Endothelial cell of coronary artery (primary cell): ENCODE measurements around the gene IL1A. TPM values are rescaled to one million over a fixed set of nuclear protein-coding genes. Genes with fewer than 3 reads are reported as not detected.

ENCODE experiments used
- total RNA-seq: library from RNA; depleted of rRNA; stranded (reverse); fragments of >200 nt; gene quantifications from 2 replicates; pipeline ENCODE4 v1.2.3, GENCODE V29; 2014

IL1A gene, protein sequence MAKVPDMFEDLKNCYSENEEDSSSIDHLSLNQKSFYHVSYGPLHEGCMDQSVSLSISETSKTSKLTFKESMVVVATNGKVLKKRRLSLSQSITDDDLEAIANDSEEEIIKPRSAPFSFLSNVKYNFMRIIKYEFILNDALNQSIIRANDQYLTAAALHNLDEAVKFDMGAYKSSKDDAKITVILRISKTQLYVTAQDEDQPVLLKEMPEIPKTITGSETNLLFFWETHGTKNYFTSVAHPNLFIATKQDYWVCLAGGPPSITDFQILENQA
- 0.75 and 1.8 TPM in 2 replicates for total RNA-seq

DNA sequence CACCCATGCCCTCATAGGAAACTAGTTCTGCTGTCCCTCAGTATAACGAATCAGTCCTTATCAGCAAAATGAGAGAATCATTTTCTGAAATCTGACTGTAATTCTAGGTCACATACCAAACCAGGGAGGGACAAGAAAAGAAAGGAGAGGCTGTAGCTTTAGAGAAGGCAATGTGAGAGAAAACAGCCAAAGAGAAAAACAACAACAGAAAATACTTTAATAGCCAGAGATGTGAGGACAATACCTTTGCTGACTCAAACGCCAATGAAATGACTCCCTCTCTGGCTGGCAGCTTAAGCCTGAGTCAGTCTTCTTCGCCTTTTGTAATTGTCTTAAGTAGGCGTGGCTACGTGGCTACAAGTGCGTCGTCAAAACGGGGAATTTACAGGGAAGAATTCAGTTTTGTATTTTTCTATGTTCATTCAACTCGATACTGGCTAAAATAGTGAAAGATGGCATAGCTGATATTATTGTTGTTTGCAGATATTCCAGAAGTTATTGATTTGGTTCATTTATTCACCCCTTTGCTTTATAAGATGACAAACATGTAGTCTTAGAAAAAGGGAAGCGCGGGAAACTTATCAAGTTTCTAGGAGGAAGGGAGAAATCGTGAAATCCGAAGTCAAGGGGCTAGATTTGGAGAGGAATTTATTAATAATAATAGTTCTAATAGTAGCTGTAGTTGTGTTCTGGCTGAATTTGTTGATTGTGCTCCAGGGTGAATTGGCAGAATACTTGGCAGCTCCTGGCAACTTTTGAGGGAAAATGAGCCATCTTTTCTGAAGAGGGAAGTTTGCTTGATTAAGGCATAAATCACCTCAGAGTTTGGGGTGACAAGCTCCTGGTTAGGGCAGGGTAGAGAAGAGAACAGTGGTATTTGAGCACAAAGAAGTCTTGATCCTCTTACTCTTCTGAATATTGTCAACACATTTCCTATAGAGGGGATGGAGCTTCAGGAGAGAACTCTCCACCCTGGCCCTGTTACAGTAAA, at the start of gene IL1A:
TSS of gene IL1A (minus strand) at position 295 of the 991 bp plus-strand sequence. CDS start 723 bp downstream, outside the sequence.

DNA sequence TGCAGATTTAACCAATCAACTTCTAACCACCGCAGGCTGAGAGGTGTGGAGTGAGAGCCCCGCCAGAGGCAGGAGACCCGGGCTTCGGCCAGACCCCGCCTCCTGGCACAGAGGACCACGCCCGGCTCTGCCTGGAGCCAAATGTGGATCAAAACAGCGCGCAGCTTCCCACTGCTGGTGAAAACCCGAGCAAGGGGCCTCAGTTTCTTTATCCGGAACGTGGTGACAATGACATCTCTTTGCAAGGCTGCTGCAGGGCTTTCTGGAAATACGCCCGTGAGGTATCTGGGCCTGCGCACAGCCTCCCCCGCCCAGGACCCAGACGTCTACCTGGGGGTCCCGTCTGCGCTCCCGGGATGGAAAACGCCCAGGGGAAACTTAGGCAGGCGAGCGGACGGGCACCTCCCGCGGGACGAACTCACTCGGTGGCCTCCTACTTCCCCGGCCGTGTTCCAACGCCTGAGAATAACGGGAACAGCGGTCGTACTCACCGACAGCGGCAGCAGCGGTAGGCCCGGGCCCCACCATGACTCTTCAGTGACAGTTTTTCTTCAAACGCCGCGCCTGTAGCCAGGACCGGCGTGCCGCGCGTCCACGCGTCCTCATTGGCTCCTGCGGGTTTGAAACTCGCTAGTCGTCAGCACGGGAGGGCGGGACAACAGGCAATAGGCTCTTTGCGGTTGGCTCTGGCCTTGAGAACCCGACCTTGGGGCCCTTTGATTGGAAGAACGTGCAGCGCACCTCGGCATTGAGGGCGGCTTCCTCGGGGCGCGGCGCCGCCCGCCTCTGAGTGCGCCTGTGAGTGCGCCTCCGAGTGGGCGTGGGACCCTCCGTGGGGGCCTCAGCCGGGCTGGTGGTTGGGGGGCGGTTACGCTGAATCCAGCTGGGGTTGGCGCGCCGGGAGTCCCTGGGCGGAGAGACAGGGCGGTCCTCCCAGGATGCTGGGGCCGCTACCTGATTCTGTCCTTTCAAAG, 19.9 kb downstream of the IL1A start, which contains the start of gene CKAP2L:
TSS of gene CKAP2L (minus strand) at position 539 of the 974 bp plus-strand sequence. CDS start at position 528, 11 bp downstream.

Other genes starting within 250 kb of the IL1A start
- gene POLR1B, start 242.0 kb downstream of the IL1A start, total RNA-seq, result 20.6 and 22.1 TPM in 2 replicates
- gene CHCHD5, start 199.9 kb downstream of the IL1A start, total RNA-seq, result 6.8 and 7.1 TPM in 2 replicates
- 69.8 and 85.7 TPM in 2 replicates for gene SLC20A1, start 138.6 kb downstream of the IL1A start, total RNA-seq
- gene NT5DC4, start 63.5 kb downstream of the IL1A start, total RNA-seq, result not detected in 2 replicates
- gene CKAP2L, start 19.9 kb downstream of the IL1A start, total RNA-seq, result 3.0 and 6.8 TPM in 2 replicates
- 8.2 TPM in 1 of 2 replicates, not detected in the other for gene IL1B, start 52.3 kb upstream of the IL1A start, total RNA-seq
- not detected in 2 replicates for gene IL37, start 126.7 kb upstream of the IL1A start, total RNA-seq
- gene IL36G, start 193.5 kb upstream of the IL1A start, total RNA-seq, result not detected in 2 replicates
- 0.09 TPM in 1 of 2 replicates, not detected in the other for gene IL36A, start 221.0 kb upstream of the IL1A start, total RNA-seq